DOHH2 (cell line): ENCODE results near the gene HRH1.

Experiments used
- H3F3A ChIP-seq: fragments of 200-600 bp; sonication (generic), shearing (Covaris generic); 2 replicates; pipeline ENCODE4 v1.6.0; 2016; ENCODE audit warnings: antibody characterized with exemption, mild to moderate bottlenecking; ENCODE audit not compliant: control insufficient read depth, insufficient read depth
- H3K27ac ChIP-seq: fragments of 200-600 bp; sonication (generic); 2 replicates; pipeline ENCODE4 v1.5.1; 2014; ENCODE audit warnings: low read depth, mild to moderate bottlenecking, low read length, moderate library complexity
- H3K27me3 ChIP-seq: fragments of 200-600 bp; sonication (generic); 2 replicates; pipeline ENCODE4 v1.6.1; 2014; ENCODE audit warnings: mild to moderate bottlenecking, low read length, mixed read lengths; ENCODE audit not compliant: control insufficient read depth
- H3K36me3 ChIP-seq: fragments of 200-600 bp; sonication (generic); 2 replicates; pipeline ENCODE4 v1.6.1; 2014; ENCODE audit warnings: mild to moderate bottlenecking, low read length, moderate library complexity, mixed read lengths; ENCODE audit not compliant: control insufficient read depth
- H3K4me1 ChIP-seq: fragments of 200-600 bp; sonication (generic); 2 replicates; pipeline ENCODE4 v1.6.1; 2014; ENCODE audit warnings: mild to moderate bottlenecking, low read length, mixed read lengths; ENCODE audit not compliant: control insufficient read depth
- H3K4me2 ChIP-seq: fragments of 200-600 bp; sonication (generic); 2 replicates; pipeline ENCODE4 v1.6.0; 2014; ENCODE audit warnings: mild to moderate bottlenecking, low read length, moderate library complexity
- H3K4me3 ChIP-seq: fragments of 200-600 bp; sonication (generic); 2 replicates; pipeline ENCODE4 v1.5.1; 2014; ENCODE audit warnings: mild to moderate bottlenecking, low read length, mixed read lengths
- H3K79me2 ChIP-seq: fragments of 200-600 bp; sonication (generic); 2 replicates; pipeline ENCODE4 v1.6.1; 2014; ENCODE audit warnings: mild to moderate bottlenecking, low read length, mixed read lengths; ENCODE audit not compliant: control insufficient read depth
- H3K9me2 ChIP-seq: fragments of 200-600 bp; sonication (generic); replicated peaks from 2 replicates; pipeline ENCODE4 v1.6.1; 2014; ENCODE audit warnings: mild to moderate bottlenecking, low read length, mixed read lengths; ENCODE audit not compliant: control insufficient read depth
- H3K9me3 ChIP-seq: fragments of 200-600 bp; sonication (generic); 2 replicates; pipeline ENCODE4 v1.6.1; 2014; ENCODE audit warnings: antibody characterized with exemption, low read length, mixed read lengths; ENCODE audit not compliant: control insufficient read depth, insufficient read depth
- H4K20me1 ChIP-seq: fragments of 200-600 bp; sonication (generic); 2 replicates; pipeline ENCODE4 v1.6.0; 2014; ENCODE audit warnings: low read depth, mild to moderate bottlenecking, antibody characterized with exemption, low read length, moderate library complexity; ENCODE audit not compliant: control insufficient read depth, insufficient read depth
- EZH2phosphoT487 ChIP-seq: fragments of 200-600 bp; sonication (generic); IDR thresholded peaks from 2 replicates; pipeline ENCODE4 v1.6.1; 2017; ENCODE audit warnings: borderline replicate concordance, mild to moderate bottlenecking, antibody characterized with exemption, low read length, moderate library complexity, mixed read lengths
- TF ChIP-seq, protein P1 (sequence below): fragments of 200-600 bp; sonication (generic); IDR thresholded peaks from one replicate; pipeline ENCODE4 v1.5.1; 2014; ENCODE audit warnings: antibody characterized with exemption, mild to moderate bottlenecking, low read depth, low read length; ENCODE audit not compliant: poor library complexity, severe bottlenecking

The HRH1 gene

DNA sequence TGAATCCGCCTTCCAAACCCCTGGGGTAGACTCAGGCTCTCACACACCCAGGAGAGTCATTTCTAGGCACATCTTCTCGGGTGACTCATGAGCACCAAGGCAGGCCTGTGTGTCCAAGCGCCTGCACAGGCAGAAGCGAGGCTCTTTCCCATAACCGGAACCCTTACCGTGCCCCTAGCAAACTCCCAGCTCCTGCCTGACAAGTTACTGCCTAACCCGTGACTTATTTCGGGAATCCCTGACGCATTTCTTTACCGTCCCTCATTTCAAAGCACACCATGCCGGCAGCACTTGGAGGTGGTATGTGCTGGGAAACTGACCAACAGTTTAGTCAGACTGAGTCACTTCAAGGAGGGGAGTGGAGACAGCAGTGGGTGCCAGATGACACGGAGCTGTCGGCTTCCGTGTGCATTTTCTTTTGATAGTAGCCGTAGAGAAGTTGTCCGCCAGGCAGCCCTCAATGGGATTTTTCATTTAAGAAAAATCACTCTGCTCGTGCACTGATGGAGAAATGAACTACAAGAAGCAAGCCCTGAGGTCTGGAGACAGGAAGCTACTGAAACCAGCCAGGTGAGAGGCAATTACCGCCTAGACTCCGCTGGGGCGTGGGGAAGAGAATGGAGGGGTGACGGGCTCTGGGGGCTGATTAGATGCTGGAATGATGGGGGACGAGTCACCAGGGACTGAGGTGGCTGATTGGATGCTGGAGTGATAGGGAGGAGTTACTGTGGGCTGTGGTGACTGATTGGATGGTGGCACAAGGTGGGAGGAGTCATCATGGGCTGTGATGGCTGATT is 17.3 kb upstream of the HRH1 start:
- Histone ChIP-seq H4K20me1 (no peaks in the 10 kb centered on the region), H3K36me3 (no peaks in the 10 kb centered on the region), H3F3A (no peaks in the 10 kb centered on the region), H3K4me3 (no peak overlapping the region), H3K9me3 (no peaks in the 10 kb centered on the region), H3K27me3 (peaks cover 7% of the 10 kb centered on the region), H3K79me2 (no peaks in the 10 kb centered on the region), H3K9me2 (no peaks in the 10 kb centered on the region), H3K4me2 (no peak overlapping the region), H3K4me1 (peaks cover 8% of the 10 kb centered on the region), H3K27ac (no peak overlapping the region)
- TF ChIP-seq, protein P1, sequence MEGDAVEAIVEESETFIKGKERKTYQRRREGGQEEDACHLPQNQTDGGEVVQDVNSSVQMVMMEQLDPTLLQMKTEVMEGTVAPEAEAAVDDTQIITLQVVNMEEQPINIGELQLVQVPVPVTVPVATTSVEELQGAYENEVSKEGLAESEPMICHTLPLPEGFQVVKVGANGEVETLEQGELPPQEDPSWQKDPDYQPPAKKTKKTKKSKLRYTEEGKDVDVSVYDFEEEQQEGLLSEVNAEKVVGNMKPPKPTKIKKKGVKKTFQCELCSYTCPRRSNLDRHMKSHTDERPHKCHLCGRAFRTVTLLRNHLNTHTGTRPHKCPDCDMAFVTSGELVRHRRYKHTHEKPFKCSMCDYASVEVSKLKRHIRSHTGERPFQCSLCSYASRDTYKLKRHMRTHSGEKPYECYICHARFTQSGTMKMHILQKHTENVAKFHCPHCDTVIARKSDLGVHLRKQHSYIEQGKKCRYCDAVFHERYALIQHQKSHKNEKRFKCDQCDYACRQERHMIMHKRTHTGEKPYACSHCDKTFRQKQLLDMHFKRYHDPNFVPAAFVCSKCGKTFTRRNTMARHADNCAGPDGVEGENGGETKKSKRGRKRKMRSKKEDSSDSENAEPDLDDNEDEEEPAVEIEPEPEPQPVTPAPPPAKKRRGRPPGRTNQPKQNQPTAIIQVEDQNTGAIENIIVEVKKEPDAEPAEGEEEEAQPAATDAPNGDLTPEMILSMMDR: no peak
- no peak for TF ChIP-seq EZH2phosphoT487

DNA sequence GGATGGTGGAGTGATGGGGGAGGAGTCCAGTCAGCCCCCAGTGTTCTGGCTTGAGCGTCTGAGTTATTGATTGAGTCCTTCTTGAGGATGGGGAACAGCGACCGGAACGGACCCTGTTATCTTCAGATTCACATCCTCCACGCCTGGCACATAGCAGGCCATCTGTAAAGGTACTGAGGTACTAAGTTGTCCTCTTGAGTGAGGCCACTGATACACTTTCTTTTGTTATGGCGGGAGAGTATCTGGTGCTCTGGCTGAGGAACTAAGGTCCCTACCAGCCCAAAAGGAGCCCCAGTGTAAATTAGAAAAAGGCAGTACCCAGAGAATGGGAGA is 16.7 kb upstream of the HRH1 start:
- no peak for TF ChIP-seq EZH2phosphoT487
- TF ChIP-seq, protein P1: no peak
- H3F3A ChIP-seq: no peaks in the 10 kb centered on the region
- H3K79me2 ChIP-seq: no peaks in the 10 kb centered on the region
- no peak overlapping the region for H3K4me3 ChIP-seq
- H4K20me1 ChIP-seq: no peaks in the 10 kb centered on the region
- H3K4me1 ChIP-seq: peaks cover 8% of the 10 kb centered on the region
- peaks cover 9% of the 10 kb centered on the region for H3K27me3 ChIP-seq
- H3K9me2 ChIP-seq: no peaks in the 10 kb centered on the region
- no peak overlapping the region for H3K27ac ChIP-seq
- H3K9me3 ChIP-seq: no peaks in the 10 kb centered on the region
- H3K4me2 ChIP-seq: no peak overlapping the region
- H3K36me3 ChIP-seq: no peaks in the 10 kb centered on the region

DNA sequence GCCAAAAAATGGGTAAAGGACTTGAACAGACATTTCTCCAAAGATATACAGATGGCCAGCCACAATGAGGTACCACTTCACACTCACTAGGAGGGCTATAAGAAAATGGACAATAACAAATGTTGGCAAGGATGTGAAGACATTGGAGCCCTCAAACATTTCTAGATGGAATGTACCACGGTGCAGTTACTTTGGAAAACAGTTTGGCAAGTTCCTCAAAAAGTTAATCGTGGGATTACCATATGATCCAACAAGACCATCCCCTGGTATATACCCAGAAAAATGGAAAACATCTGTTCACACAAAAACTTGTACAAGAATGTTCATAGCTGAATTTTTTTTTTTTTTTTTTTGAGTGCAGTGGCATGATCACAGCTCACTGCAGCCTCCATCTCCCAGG is 15.9 kb upstream of the HRH1 start:
- Histone ChIP-seq H3F3A (no peaks in the 10 kb centered on the region), H3K79me2 (no peaks in the 10 kb centered on the region), H3K36me3 (no peaks in the 10 kb centered on the region), H4K20me1 (no peaks in the 10 kb centered on the region), H3K9me3 (no peaks in the 10 kb centered on the region), H3K27ac (no peak overlapping the region), H3K27me3 (peaks cover 9% of the 10 kb centered on the region), H3K4me2 (no peak overlapping the region), H3K4me1 (peaks cover 8% of the 10 kb centered on the region), H3K9me2 (no peaks in the 10 kb centered on the region), H3K4me3 (no peak overlapping the region)
- TF ChIP-seq, protein P1: no peak
- no peak for TF ChIP-seq EZH2phosphoT487
